GM21515 (cell line): ENCODE results near the gene SCGB2A2.

Experiments
- ATAC-seq: cut with Tn5 transposase; IDR thresholded peaks from one replicate; pipeline ENCODE4 v1.9.1; 2021; ENCODE audit not compliant: unreplicated experiment

Gene SCGB2A2

GRCh38 chr11:62269654-62270278 is at the start of gene SCGB2A2:
Gene SCGB2A2, plus strand, starts transcription at chr11:62270158. Its CDS starts 59 bp downstream, at chr11:62270217.
- ATAC-seq, result no peak

GRCh38 chr11:62221498-62221897 is 48.5 kb upstream of the SCGB2A2 start:
- no peak for ATAC-seq

GRCh38 chr11:62223095-62223494 is 46.9 kb upstream of the SCGB2A2 start:
- no peak for ATAC-seq

- no peak for ATAC-seq
Observed at GRCh38 chr11:62233730-62234129, 36.2 kb upstream of the SCGB2A2 start.

- no peak for ATAC-seq
Observed at GRCh38 chr11:62236187-62236586, 33.8 kb upstream of the SCGB2A2 start.

GRCh38 chr11:62237499-62237898 is 32.5 kb upstream of the SCGB2A2 start:
- no peak for ATAC-seq

GRCh38 chr11:62238151-62238550 is 31.8 kb upstream of the SCGB2A2 start:
- ATAC-seq, result no peak

GRCh38 chr11:62241095-62241494 is 28.9 kb upstream of the SCGB2A2 start:
- no peak for ATAC-seq

GRCh38 chr11:62242021-62242420 is 27.9 kb upstream of the SCGB2A2 start, which contains the start of gene SCGB1D2:
Gene SCGB1D2, plus strand, starts transcription at chr11:62242239. Its CDS starts 69 bp downstream, at chr11:62242308.
- ATAC-seq, result no peak

- ATAC-seq, result no peak
Observed at GRCh38 chr11:62245271-62245753, 24.6 kb upstream of the SCGB2A2 start.

- ATAC-seq, result no peak
Observed at GRCh38 chr11:62251698-62252097, 18.3 kb upstream of the SCGB2A2 start.

GRCh38 chr11:62253999-62254542 is 15.9 kb upstream of the SCGB2A2 start:
- ATAC-seq, result no peak

- no peak for ATAC-seq
Observed at GRCh38 chr11:62256281-62256680, 13.7 kb upstream of the SCGB2A2 start.

GRCh38 chr11:62260261-62260953 is 9.6 kb upstream of the SCGB2A2 start:
- no peak for ATAC-seq

- no peak for ATAC-seq
Observed at GRCh38 chr11:62264004-62264403, 6.0 kb upstream of the SCGB2A2 start.

GRCh38 chr11:62266558-62266957 is 3.4 kb upstream of the SCGB2A2 start:
- no peak for ATAC-seq

GRCh38 chr11:62267050-62267449 is 2.9 kb upstream of the SCGB2A2 start:
- no peak for ATAC-seq

- ATAC-seq, result no peak
Observed at GRCh38 chr11:62267576-62267975, 2.4 kb upstream of the SCGB2A2 start.

- no peak for ATAC-seq
Observed at GRCh38 chr11:62273284-62273683, 3.3 kb downstream of the SCGB2A2 start.

- no peak for ATAC-seq
Observed at GRCh38 chr11:62273789-62274275, 3.9 kb downstream of the SCGB2A2 start.

- ATAC-seq, result no peak
Observed at GRCh38 chr11:62280452-62280851, 10.5 kb downstream of the SCGB2A2 start.

- ATAC-seq, result no peak
Observed at GRCh38 chr11:62295504-62295903, 25.5 kb downstream of the SCGB2A2 start.
